Measurements from ENCODE around the gene LMO1. TPM values are rescaled to one million over a fixed set of nuclear protein-coding genes. Genes with fewer than 3 reads are reported as not detected.

Gene LMO1
- total RNA-seq, 1 experiment from 2014 or later: 0.27 TPM

GRCh38 chr11:8237453-8237852 is 26.2 kb downstream of the LMO1 start:
- DNase-seq (ENCODE audit: low read depth, low spot score): no peak
- no peak overlapping the region for H3K9ac ChIP-seq (ENCODE audit: low read length)
- ChIA-PET CTCF (interaction anchor here (1.1 kb wide), 1 partner anchor 26 kb away, joined by 3 read pairs; the partner anchor contains the start of gene LMO1), POLR2A (no interaction called here), RAD21 (ENCODE audit: low non-redundant PET in 1 of 2, low total read pairs in 2 of 2, uncharacterized antibody in 2 of 2, unreplicated experiment in 2 of 2) (no interaction called here)
- H3K9me3 ChIP-seq (ENCODE audit: control insufficient read depth in 1 of 2, insufficient read depth in 1 of 2, low read depth in 1 of 2, low read length in 2 of 2): no peaks in the 10 kb centered on the region
- no peaks in the 10 kb centered on the region for H3K36me3 ChIP-seq (ENCODE audit: control insufficient read depth in 1 of 2, insufficient read depth in 2 of 2, low read length in 2 of 2)
- TF ChIP-seq EZH2 (IDR thresholded peaks at IDR 0.05) (no peak), ZBTB33 (IDR thresholded peaks at IDR 0.05; ENCODE audit: extremely low read depth, insufficient replicate concordance, low read length) (no peak), YY1 (IDR thresholded peaks at IDR 0.05; ENCODE audit: extremely low read depth, insufficient replicate concordance, low read depth, low read length) (no peak)
- no peaks in the 10 kb centered on the region for H4K20me1 ChIP-seq (ENCODE audit: insufficient read depth)
- no peak overlapping the region for H3K4me2 ChIP-seq (ENCODE audit: low read length)
- H2AFZ ChIP-seq (ENCODE audit: low read depth, low read length, poor library complexity, severe bottlenecking): no peak overlapping the region
- no peaks in the 10 kb centered on the region for H3K79me2 ChIP-seq (ENCODE audit: insufficient read depth, low read length)
- H3K9me2 ChIP-seq (ENCODE audit: insufficient read depth): no peaks in the 10 kb centered on the region
- H3K4me1 ChIP-seq (ENCODE audit: control insufficient read depth in 1 of 2, insufficient read depth in 2 of 2, low read length in 2 of 2): peaks cover 9 to 14% of the 10 kb centered on the region in 2 experiments; a peak in 3 of 4 replicates
- intact Hi-C loops (cut with micrococcal nuclease): no loop called here
- H3K4me3 ChIP-seq (replicated peaks in 1 of 2; ENCODE audit: low read depth in 1 of 2, low read length in 2 of 2): no peak overlapping the region
- no peaks in the 10 kb centered on the region for H3K27me3 ChIP-seq (ENCODE audit: insufficient read depth, low read length)
- no peak overlapping the region for H3K27ac ChIP-seq (ENCODE audit: low read depth, low read length)
- BruUV-seq (replicated peaks): no TSS peak
- no peak for ATAC-seq

- no TSS peak for BruUV-seq (replicated peaks)
- Histone ChIP-seq H3K79me2 (ENCODE audit: insufficient read depth, low read length) (no peaks in the 10 kb centered on the region), H3K27me3 (ENCODE audit: insufficient read depth, low read length) (no peaks in the 10 kb centered on the region), H3K9ac (ENCODE audit: low read length) (no peak overlapping the region), H3K4me2 (ENCODE audit: low read length) (no peak overlapping the region), H3K27ac (ENCODE audit: low read depth, low read length) (no peak overlapping the region), H3K4me3 (replicated peaks in 1 of 2; ENCODE audit: low read depth in 1 of 2, low read length in 2 of 2) (no peak overlapping the region), H2AFZ (ENCODE audit: low read depth, low read length, poor library complexity, severe bottlenecking) (no peak overlapping the region), H3K36me3 (ENCODE audit: control insufficient read depth in 1 of 2, insufficient read depth in 2 of 2, low read length in 2 of 2) (no peaks in the 10 kb centered on the region), H4K20me1 (ENCODE audit: insufficient read depth) (no peaks in the 10 kb centered on the region), H3K9me2 (ENCODE audit: insufficient read depth) (no peaks in the 10 kb centered on the region), H3K9me3 (ENCODE audit: control insufficient read depth in 1 of 2, insufficient read depth in 1 of 2, low read depth in 1 of 2, low read length in 2 of 2) (no peaks in the 10 kb centered on the region), H3K4me1 (ENCODE audit: control insufficient read depth in 1 of 2, insufficient read depth in 2 of 2, low read length in 2 of 2) (peaks cover 9 to 14% of the 10 kb centered on the region in 2 experiments; a peak in 3 of 4 replicates)
- TF ChIP-seq POLR2A (IDR thresholded peaks at IDR 0.05; ENCODE audit: borderline replicate concordance, extremely low read depth, insufficient read depth, insufficient read length) (no peak), REST (IDR thresholded peaks at IDR 0.05; ENCODE audit: low read depth) (no peak), ZNF274 (IDR thresholded peaks at IDR 0.05; ENCODE audit: low read depth, low read length) (no peak), JUND (IDR thresholded peaks at IDR 0.05) (no peak)
- POLR2A ChIA-PET: no interaction called here
- intact Hi-C loops (cut with micrococcal nuclease): no loop called here
- RAD21 ChIA-PET (ENCODE audit: low non-redundant PET in 1 of 2, low total read pairs in 2 of 2, uncharacterized antibody in 2 of 2, unreplicated experiment in 2 of 2): no interaction called here
- DNase-seq (ENCODE audit: low read depth, low spot score): no peak
- no peak for ATAC-seq
- CTCF ChIA-PET: no interaction called here
These were observed 27.8 kb downstream of the LMO1 start for GRCh38 chr11:8235925-8236324.

Measured in HCT116 (cell line).